WI38 (cell line): Measurements from ENCODE around the gene TMEM54.

ENCODE experiments used
- H3K4me3 ChIP-seq: 2 replicates; pipeline ENCODE4 v1.5.1; 2011; ENCODE audit warnings: low read depth, mild to moderate bottlenecking, control low read depth, low read length
- TF ChIP-seq, protein P1 (sequence below): IDR thresholded peaks from 2 replicates; pipeline ENCODE4 v1.5.1; 2012; ENCODE audit warnings: low read depth, mild to moderate bottlenecking, control low read depth, low read length

Gene TMEM54

GRCh38 chr1:32928285-32928684, 27.1 kb upstream of the TMEM54 start:
- TF ChIP-seq, protein P1, sequence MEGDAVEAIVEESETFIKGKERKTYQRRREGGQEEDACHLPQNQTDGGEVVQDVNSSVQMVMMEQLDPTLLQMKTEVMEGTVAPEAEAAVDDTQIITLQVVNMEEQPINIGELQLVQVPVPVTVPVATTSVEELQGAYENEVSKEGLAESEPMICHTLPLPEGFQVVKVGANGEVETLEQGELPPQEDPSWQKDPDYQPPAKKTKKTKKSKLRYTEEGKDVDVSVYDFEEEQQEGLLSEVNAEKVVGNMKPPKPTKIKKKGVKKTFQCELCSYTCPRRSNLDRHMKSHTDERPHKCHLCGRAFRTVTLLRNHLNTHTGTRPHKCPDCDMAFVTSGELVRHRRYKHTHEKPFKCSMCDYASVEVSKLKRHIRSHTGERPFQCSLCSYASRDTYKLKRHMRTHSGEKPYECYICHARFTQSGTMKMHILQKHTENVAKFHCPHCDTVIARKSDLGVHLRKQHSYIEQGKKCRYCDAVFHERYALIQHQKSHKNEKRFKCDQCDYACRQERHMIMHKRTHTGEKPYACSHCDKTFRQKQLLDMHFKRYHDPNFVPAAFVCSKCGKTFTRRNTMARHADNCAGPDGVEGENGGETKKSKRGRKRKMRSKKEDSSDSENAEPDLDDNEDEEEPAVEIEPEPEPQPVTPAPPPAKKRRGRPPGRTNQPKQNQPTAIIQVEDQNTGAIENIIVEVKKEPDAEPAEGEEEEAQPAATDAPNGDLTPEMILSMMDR, result no peak
- no peak overlapping the region for H3K4me3 ChIP-seq

DNA sequence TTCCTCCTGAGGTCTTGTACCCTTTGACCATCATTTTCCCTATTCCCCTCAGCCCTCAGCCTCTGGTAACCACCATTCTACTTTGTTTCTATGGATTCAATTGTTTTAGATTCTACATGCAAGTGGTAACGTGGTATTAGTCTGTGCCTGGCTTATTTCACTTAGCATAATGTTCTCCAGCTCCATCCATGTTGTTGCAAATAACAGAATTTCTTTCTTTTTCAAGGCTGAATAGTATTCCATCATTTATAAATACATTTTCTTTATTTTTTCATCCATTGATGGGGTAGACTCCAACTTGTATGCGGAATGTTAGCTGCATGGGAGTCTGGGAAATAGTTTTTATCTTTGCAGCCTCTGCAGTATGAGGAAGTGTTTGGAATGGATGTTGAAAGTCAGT, 26.3 kb upstream of the TMEM54 start:
- no peak overlapping the region for H3K4me3 ChIP-seq
- TF ChIP-seq, protein P1, result no peak

DNA sequence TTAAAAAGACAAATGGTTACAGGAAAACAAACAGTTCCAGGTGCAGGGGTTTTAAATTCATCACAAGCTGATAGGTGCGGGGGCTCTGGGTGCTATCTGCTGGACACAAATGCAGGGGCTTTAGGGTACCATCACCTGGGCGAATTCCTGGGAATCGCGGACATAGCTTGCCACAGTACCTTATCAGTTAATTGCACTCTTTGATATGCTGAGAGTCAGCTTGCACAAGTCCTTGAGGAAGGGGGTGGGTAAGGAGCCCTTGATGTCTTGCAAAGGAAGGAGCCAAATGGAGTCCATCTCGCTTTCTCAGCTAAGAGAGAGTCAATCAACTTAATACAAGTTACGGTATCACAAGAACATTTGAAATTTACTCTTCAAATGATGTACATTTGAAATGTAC, 25.4 kb upstream of the TMEM54 start:
- no peak overlapping the region for H3K4me3 ChIP-seq
- TF ChIP-seq, protein P1, result no peak

DNA sequence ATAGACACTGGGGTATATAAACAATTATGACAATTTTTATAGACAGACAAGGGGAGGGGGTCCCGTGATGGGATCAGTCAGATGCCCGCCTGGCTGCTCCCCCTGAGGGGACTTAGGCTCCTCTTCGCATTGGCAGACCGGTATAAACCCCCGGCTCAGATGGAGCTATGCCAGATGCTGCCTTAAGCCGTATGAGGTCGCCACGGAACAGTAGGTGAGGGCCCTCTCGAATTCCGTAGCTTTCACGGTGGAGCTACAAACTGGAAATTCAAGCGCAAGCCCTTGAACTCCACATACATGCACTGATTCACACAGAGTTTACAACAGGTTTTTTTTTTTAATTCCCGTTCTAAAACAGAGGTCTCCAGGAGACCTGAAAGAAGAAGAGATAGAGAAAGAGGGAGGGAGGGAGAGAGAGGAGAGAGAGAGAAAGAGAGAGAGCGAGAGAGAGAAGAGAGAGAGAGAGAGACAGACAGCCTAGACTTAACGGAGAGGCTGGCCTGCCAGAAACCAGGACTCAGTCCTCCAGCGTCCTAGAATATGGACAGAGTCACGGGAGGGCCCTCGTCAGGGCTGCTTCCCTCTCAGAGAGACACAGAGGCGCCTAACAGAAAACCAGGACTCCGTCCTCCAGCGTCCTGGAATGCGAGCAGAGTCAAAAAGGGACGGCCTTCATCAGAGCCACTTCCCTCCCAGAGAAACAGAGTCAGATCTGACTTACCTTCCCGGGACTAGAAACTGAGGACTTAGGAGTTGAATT, 24.4 kb upstream of the TMEM54 start:
- no peak overlapping the region for H3K4me3 ChIP-seq
- TF ChIP-seq, protein P1, result no peak

- H3K4me3 ChIP-seq, result no peak overlapping the region
- TF ChIP-seq, protein P1, result no peak
Measured at GRCh38 chr1:32924881-32925344, 23.7 kb upstream of the TMEM54 start.

GRCh38 chr1:32920833-32921232, 19.6 kb upstream of the TMEM54 start:
- H3K4me3 ChIP-seq, result no peak overlapping the region
- TF ChIP-seq, protein P1, result no peak

- no peak overlapping the region for H3K4me3 ChIP-seq
- TF ChIP-seq, protein P1, result no peak
Measured at GRCh38 chr1:32919811-32920733, 18.9 kb upstream of the TMEM54 start.
